H1 (cell line): ENCODE data around the gene DISC1. TPM values are rescaled to one million over a fixed set of nuclear protein-coding genes. Genes with fewer than 3 reads are reported as not detected.

Experiments
- EZH2 ChIP-seq: fragments of 200-600 bp; sonication (generic); IDR thresholded peaks from 2 replicates; pipeline ENCODE4 v1.7.1; 2012; ENCODE audit warnings: low read depth, mild to moderate bottlenecking, moderate library complexity, low read length, inconsistent platforms; ENCODE audit not compliant: severe bottlenecking
- SIN3A ChIP-seq, 2 experiments: IDR thresholded peaks in 1 of 2; conservative IDR thresholded peaks in 1 of 2; 2 replicates each; pipeline ENCODE4 v1.6.1; 2011 to 2012; ENCODE audit warnings: low read length in 2 of 2, improper control_type of control experiment in 1 of 2, low read depth in 1 of 2, mild to moderate bottlenecking in 1 of 2
- polyA plus RNA-seq, 7 experiments: library from polyadenylated mRNA; depleted of rRNA in 3 of 7; stranded (reverse) in 5 of 7; unstranded in 2 of 7; fragments of >200 nt in 5 of 7; fragments of 200-250 nt in 2 of 7; gene quantifications; 1 replicate in 5 of 7; 2 replicates in 1 of 7; 4 replicates in 1 of 7; pipeline versions ENCODE4 v1.2.1 to v1.2.3, GENCODE V29; 2011 to 2013; ENCODE audit warnings: missing spikeins in 2 of 7, mixed read lengths in 2 of 7
- total RNA-seq: library from RNA; stranded (reverse); fragmentation: NEBNext Ultra II Directional; extraction: Animal tissue kit (Norgen Biotek cat#: 25700); gene quantifications from 2 replicates; pipeline ENCODE4 v1.2.1, GENCODE V29; 2021
- TF ChIP-seq, protein P1 (sequence below), 3 experiments: IDR thresholded peaks; 1 replicate in 2 of 3; 2 replicates in 1 of 3; pipeline versions ENCODE4 v1.5.1 to v1.6.1; 2011; ENCODE audit warnings: low read length in 3 of 3, mild to moderate bottlenecking in 3 of 3, inconsistent platforms in 2 of 3, low read depth in 1 of 3, moderate library complexity in 1 of 3; ENCODE audit not compliant: insufficient read depth in 1 of 3; ENCODE audit errors: control extremely low read depth in 1 of 3

The DISC1 gene
- total and polyA plus RNA-seq, 2 of the 8 experiments (the other 6 are each of a cell fraction or from before 2014, with no cell fraction given) = 1.1 to 3.5 TPM

- TF ChIP-seq SIN3A (conservative IDR thresholded peaks at IDR 0.05 in 1 of 2, IDR thresholded peaks at IDR 0.05 in 1 of 2; ENCODE audit: low read depth in 1 of 2, low read length in 2 of 2) = no peak
- TF ChIP-seq, protein P1, sequence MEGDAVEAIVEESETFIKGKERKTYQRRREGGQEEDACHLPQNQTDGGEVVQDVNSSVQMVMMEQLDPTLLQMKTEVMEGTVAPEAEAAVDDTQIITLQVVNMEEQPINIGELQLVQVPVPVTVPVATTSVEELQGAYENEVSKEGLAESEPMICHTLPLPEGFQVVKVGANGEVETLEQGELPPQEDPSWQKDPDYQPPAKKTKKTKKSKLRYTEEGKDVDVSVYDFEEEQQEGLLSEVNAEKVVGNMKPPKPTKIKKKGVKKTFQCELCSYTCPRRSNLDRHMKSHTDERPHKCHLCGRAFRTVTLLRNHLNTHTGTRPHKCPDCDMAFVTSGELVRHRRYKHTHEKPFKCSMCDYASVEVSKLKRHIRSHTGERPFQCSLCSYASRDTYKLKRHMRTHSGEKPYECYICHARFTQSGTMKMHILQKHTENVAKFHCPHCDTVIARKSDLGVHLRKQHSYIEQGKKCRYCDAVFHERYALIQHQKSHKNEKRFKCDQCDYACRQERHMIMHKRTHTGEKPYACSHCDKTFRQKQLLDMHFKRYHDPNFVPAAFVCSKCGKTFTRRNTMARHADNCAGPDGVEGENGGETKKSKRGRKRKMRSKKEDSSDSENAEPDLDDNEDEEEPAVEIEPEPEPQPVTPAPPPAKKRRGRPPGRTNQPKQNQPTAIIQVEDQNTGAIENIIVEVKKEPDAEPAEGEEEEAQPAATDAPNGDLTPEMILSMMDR (IDR thresholded peaks at IDR 0.05; ENCODE audit: control extremely low read depth in 1 of 3, insufficient read depth in 1 of 3, low read depth in 1 of 3, low read length in 3 of 3) = no peak
- no peak for TF ChIP-seq EZH2
- TF ChIP-seq, all 59 proteins: peak for 0
Observed at GRCh38 chr1:231642618-231643017, 16.0 kb downstream of the DISC1 start (continued).
